ENCODE results near the gene CGNL1.
A peak's percentile ranks its signal among the peaks of the same experiment; 100 is the strongest.

Gene CGNL1

DNA sequence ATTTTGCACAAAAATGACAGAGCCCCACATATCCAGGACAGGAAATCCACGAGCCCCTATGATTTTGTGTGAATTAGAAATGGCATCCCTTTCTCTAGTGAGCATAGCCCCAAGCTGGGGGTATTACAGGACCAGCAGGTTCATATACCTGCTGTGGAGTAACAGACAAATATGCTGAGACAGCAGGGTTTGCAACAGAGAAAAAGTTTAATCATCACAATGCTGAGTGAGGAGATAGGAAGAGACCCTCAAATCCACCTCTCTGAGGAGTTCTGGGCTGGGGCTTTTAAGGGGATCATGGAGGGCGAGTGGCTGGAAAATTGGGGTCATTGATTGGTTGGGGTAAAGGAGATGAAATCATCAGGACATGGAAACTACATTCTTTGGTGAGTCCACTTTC is 207.0 kb downstream of the CGNL1 start:
- H3K79me2 ChIP-seq (ENCODE audit: low read length) = no peaks in the 10 kb centered on the region
- H3K36me3 ChIP-seq (replicated peaks; ENCODE audit: low read depth, low read length) = peaks cover 23% of the 10 kb centered on the region
- peaks cover 27% of the 10 kb centered on the region for H3K4me1 ChIP-seq (ENCODE audit: low read length)
- no peaks in the 10 kb centered on the region for H3K27me3 ChIP-seq (ENCODE audit: low read depth, low read length)
- no peak overlapping the region for H3K27ac ChIP-seq (ENCODE audit: low read length)
- H3K9ac ChIP-seq (ENCODE audit: low read length) = no peak overlapping the region
- peaks cover 24% of the 10 kb centered on the region for H3K9me3 ChIP-seq (ENCODE audit: insufficient read depth, low read length)
- no peak overlapping the region for H3K4me3 ChIP-seq (ENCODE audit: low read length)
- no peak overlapping the region for H3K4me2 ChIP-seq (ENCODE audit: low read length)
- H4K20me1 ChIP-seq (ENCODE audit: insufficient read depth, low read length) = no peaks in the 10 kb centered on the region
- TF ChIP-seq EZH2phosphoT487 (IDR thresholded peaks at IDR 0.05; ENCODE audit: low read depth) = no peak
- TF ChIP-seq, protein P1, sequence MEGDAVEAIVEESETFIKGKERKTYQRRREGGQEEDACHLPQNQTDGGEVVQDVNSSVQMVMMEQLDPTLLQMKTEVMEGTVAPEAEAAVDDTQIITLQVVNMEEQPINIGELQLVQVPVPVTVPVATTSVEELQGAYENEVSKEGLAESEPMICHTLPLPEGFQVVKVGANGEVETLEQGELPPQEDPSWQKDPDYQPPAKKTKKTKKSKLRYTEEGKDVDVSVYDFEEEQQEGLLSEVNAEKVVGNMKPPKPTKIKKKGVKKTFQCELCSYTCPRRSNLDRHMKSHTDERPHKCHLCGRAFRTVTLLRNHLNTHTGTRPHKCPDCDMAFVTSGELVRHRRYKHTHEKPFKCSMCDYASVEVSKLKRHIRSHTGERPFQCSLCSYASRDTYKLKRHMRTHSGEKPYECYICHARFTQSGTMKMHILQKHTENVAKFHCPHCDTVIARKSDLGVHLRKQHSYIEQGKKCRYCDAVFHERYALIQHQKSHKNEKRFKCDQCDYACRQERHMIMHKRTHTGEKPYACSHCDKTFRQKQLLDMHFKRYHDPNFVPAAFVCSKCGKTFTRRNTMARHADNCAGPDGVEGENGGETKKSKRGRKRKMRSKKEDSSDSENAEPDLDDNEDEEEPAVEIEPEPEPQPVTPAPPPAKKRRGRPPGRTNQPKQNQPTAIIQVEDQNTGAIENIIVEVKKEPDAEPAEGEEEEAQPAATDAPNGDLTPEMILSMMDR (IDR thresholded peaks at IDR 0.05; ENCODE audit: low read depth, low read length) = no peak
- H2AFZ ChIP-seq (ENCODE audit: low read depth, low read length) = no peak overlapping the region

DNA sequence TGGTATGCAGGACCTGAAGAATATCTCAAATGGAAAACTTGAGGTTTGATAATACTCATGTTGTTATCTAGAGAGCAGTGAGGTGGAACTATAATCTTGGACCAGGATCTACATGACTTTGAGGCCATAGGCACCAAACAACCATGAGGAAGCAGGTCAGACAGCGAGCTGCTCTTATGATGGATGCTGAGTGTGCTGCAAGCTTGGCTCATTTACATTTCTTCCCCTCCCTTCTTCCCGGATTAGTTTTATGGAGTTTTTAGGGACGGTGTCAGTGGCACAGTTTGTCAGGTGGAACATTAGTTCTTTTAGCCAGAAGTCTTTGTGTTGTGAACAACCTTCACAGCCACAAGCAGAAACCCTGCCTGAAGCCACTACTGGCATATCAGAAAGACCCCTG is 207.4 kb downstream of the CGNL1 start:
- H2AFZ ChIP-seq (ENCODE audit: low read depth, low read length) = no peak overlapping the region
- H3K4me3 ChIP-seq (ENCODE audit: low read length) = no peak overlapping the region
- no peak overlapping the region for H3K4me2 ChIP-seq (ENCODE audit: low read length)
- no peaks in the 10 kb centered on the region for H4K20me1 ChIP-seq (ENCODE audit: insufficient read depth, low read length)
- H3K79me2 ChIP-seq (ENCODE audit: low read length) = no peaks in the 10 kb centered on the region
- H3K9ac ChIP-seq (ENCODE audit: low read length) = no peak overlapping the region
- TF ChIP-seq, protein P1 (IDR thresholded peaks at IDR 0.05; ENCODE audit: low read depth, low read length) = no peak
- no peak for TF ChIP-seq EZH2phosphoT487 (IDR thresholded peaks at IDR 0.05; ENCODE audit: low read depth)
- no peak overlapping the region for H3K27ac ChIP-seq (ENCODE audit: low read length)
- H3K4me1 ChIP-seq (ENCODE audit: low read length) = peaks cover 32% of the 10 kb centered on the region
- H3K9me3 ChIP-seq (ENCODE audit: insufficient read depth, low read length) = peaks cover 24% of the 10 kb centered on the region
- H3K27me3 ChIP-seq (ENCODE audit: low read depth, low read length) = no peaks in the 10 kb centered on the region
- H3K36me3 ChIP-seq (replicated peaks; ENCODE audit: low read depth, low read length) = peaks cover 23% of the 10 kb centered on the region

DNA sequence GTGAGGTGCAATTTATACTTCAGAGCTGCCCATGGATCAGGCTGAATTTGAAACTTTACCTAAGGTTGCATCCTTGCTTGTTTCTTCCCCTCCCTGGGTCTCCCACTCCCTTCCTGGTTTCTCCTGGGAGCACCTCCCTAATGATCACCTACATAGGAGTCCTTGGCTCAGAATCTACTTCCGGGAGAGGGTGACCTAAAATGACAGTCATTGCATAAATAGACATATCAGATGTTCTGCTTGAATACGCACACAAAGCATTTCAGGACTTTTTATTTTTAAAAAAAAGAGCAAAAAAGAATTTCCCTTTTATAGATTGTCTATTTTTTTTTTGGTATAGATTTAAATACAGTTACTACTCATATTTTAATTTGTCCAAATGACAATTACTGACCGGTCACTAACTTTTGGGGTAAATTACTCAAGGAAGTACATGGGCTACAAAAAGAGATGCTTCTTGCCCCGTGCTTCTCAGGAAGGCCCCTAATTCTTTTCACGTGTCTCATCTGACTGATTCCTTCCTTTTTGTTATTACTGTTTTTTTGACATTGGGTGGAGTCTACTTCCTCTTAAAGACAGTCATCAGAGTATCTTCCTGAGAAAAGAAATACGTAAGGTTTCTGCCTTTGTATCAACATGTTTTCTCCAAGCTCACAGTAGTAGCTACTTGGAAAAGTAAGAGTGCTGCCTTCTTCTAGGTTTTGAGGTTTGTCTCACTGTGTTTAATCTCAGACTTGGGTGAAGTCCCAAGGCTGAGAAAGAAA is 210.5 kb downstream of the CGNL1 start:
- peak overlapping the region; percentile 97 for H3K27ac ChIP-seq (ENCODE audit: low read length)

DNA sequence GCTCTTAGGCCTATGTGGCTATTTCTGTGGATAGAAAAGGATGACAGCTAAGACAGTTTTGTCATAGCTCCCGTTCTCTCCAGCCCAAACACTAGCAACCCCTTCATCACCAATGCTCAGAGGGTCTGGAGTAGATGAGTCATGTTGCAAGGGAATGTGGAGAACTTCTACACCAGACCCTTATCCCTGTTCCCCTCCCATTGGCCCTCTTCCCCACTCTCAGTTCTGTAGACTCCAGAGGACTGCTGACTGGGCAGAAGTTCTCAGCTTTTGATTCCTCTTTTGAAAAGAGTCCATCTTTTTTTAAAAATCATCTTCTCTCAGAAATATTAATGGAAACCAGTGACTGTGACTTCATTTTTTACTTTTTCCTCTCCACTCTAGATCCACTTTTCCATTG is 213.0 kb downstream of the CGNL1 start:
- H3K27me3 ChIP-seq (ENCODE audit: low read depth, low read length) = no peaks in the 10 kb centered on the region
- H3K4me2 ChIP-seq (ENCODE audit: low read length) = no peak overlapping the region
- no peak overlapping the region for H2AFZ ChIP-seq (ENCODE audit: low read depth, low read length)
- no peak overlapping the region for H3K9ac ChIP-seq (ENCODE audit: low read length)
- no peaks in the 10 kb centered on the region for H4K20me1 ChIP-seq (ENCODE audit: insufficient read depth, low read length)
- peaks cover 46% of the 10 kb centered on the region for H3K4me1 ChIP-seq (ENCODE audit: low read length)
- H3K27ac ChIP-seq (ENCODE audit: low read length) = no peak overlapping the region
- peaks cover 3% of the 10 kb centered on the region for H3K36me3 ChIP-seq (replicated peaks; ENCODE audit: low read depth, low read length)
- TF ChIP-seq, protein P1 (IDR thresholded peaks at IDR 0.05; ENCODE audit: low read depth, low read length) = no peak
- no peak for TF ChIP-seq EZH2phosphoT487 (IDR thresholded peaks at IDR 0.05; ENCODE audit: low read depth)
- H3K9me3 ChIP-seq (ENCODE audit: insufficient read depth, low read length) = peaks cover 2% of the 10 kb centered on the region; the same call in 1 of the 2 replicates
- no peak overlapping the region for H3K4me3 ChIP-seq (ENCODE audit: low read length)
- H3K79me2 ChIP-seq (ENCODE audit: low read length) = no peaks in the 10 kb centered on the region

More for the DNA sequence above, 210.5 kb downstream of the CGNL1 start:
- peak overlapping the region; percentile 32 for H3K4me3 ChIP-seq (ENCODE audit: low read length)
- H3K9me3 ChIP-seq (ENCODE audit: insufficient read depth, low read length) = peaks cover 24% of the 10 kb centered on the region
- peaks cover 46% of the 10 kb centered on the region for H3K4me1 ChIP-seq (ENCODE audit: low read length)
- no peaks in the 10 kb centered on the region for H3K79me2 ChIP-seq (ENCODE audit: low read length)
- no peaks in the 10 kb centered on the region for H4K20me1 ChIP-seq (ENCODE audit: insufficient read depth, low read length)
- peak overlapping the region; percentile 61; the same call in 1 of the 2 replicates for H3K9ac ChIP-seq (ENCODE audit: low read length)
- H3K4me2 ChIP-seq (ENCODE audit: low read length) = peak overlapping the region; percentile 65
- H3K36me3 ChIP-seq (replicated peaks; ENCODE audit: low read depth, low read length) = peaks cover 23% of the 10 kb centered on the region
- TF ChIP-seq, protein P1 (IDR thresholded peaks at IDR 0.05; ENCODE audit: low read depth, low read length) = no peak
- TF ChIP-seq EZH2phosphoT487 (IDR thresholded peaks at IDR 0.05; ENCODE audit: low read depth) = no peak
- no peaks in the 10 kb centered on the region for H3K27me3 ChIP-seq (ENCODE audit: low read depth, low read length)
- H2AFZ ChIP-seq (ENCODE audit: low read depth, low read length) = peak overlapping the region; percentile 74

All from OCI-LY3 (cell line).